AG09319 (cell line): ENCODE data around the gene EVC.

Experiments used
- DNase-seq: peaks from one replicate; pipeline ENCODE4 v3.0.0-alpha.2; 2010; ENCODE audit warnings: low read depth; ENCODE audit errors: extremely low read depth
- CTCF ChIP-seq: IDR thresholded peaks from 2 replicates; pipeline ENCODE4 v1.5.1; 2011; ENCODE audit warnings: low read depth, mild to moderate bottlenecking, inconsistent platforms, low read length, moderate library complexity

EVC gene

GRCh38 chr4:5746250-5746649, 35.2 kb downstream of the EVC start:
- DNase-seq, result no peak
- no peak for TF ChIP-seq CTCF

GRCh38 chr4:5746829-5747737, 36.1 kb downstream of the EVC start:
- DNase-seq, result no peak
- no peak for TF ChIP-seq CTCF

GRCh38 chr4:5747738-5748375, 36.9 kb downstream of the EVC start:
- peak; percentile 98 for DNase-seq
- no peak for TF ChIP-seq CTCF

- TF ChIP-seq CTCF, result no peak
- no peak for DNase-seq
These were observed 38.6 kb downstream of the EVC start for GRCh38 chr4:5749568-5749967.

GRCh38 chr4:5750052-5750945, 39.3 kb downstream of the EVC start:
- no peak for TF ChIP-seq CTCF
- no peak for DNase-seq

GRCh38 chr4:5750946-5751665, 40.1 kb downstream of the EVC start:
- no peak for TF ChIP-seq CTCF
- DNase-seq, result peak; percentile 34
